Measurements from ENCODE around the gene RRAS2. TPM values are rescaled to one million over a fixed set of nuclear protein-coding genes. Genes with fewer than 3 reads are reported as not detected.
"Not testable (repeated sequence)": the region's sequence is repeated elsewhere in the genome, so short reads cannot be mapped to it uniquely, and the experiment has no call there.

The RRAS2 gene
- total and polyA plus RNA-seq, 3 donors from 2014 or later: 37.3 to 62.6 (median 57.4) TPM

- Histone ChIP-seq H3K27ac (no peak overlapping the region), H3K27me3 (no peaks in the 10 kb centered on the region), H3K36me3 (ENCODE audit: low read depth, missing control alignments) (no peaks in the 10 kb centered on the region), H3K9me3 (no peaks in the 10 kb centered on the region), H3K4me3 (peak overlapping the region; percentile 80 to 86), H3K4me1 (no peaks in the 10 kb centered on the region)
- intact Hi-C loops (cut with DNase I; ENCODE audit: low total_unique reads): no loop called here
- DNase-seq: no peak
- 38 to 70% methylated on average over 5 of the region's 5 CpGs for WGBS, 2 donors
- no peak for TF ChIP-seq POLR2A (IDR thresholded peaks at IDR 0.05)
- TF ChIP-seq CTCF (IDR thresholded peaks at IDR 0.05): no peak
Measured at GRCh38 chr11:14359501-14360031, 583 bp upstream of the RRAS2 start.

- intact Hi-C loops (cut with DNase I; ENCODE audit: low total_unique reads): no loop called here
- peak; percentile 43 for DNase-seq
Measured at GRCh38 chr11:14357881-14358728, 878 bp downstream of the RRAS2 start.

GRCh38 chr11:14356342-14356741 is 2.6 kb downstream of the RRAS2 start:
- no peaks in the 10 kb centered on the region for H3K9me3 ChIP-seq
- H3K4me1 ChIP-seq: no peaks in the 10 kb centered on the region
- no peaks in the 10 kb centered on the region for H3K27me3 ChIP-seq
- intact Hi-C loops (cut with DNase I; ENCODE audit: low total_unique reads): no loop called here
- 68 to 71% methylated on average over 2 of the region's 2 CpGs for WGBS, 2 donors
- H3K4me3 ChIP-seq: no peak overlapping the region
- DNase-seq: no peak
- TF ChIP-seq POLR2A (IDR thresholded peaks at IDR 0.05): no peak
- TF ChIP-seq CTCF (IDR thresholded peaks at IDR 0.05): no peak
- no peaks in the 10 kb centered on the region for H3K36me3 ChIP-seq (ENCODE audit: low read depth, missing control alignments)
- H3K27ac ChIP-seq: no peak overlapping the region

More at GRCh38 chr11:14357881-14358728, 878 bp downstream of the RRAS2 start:
- 1% methylated on average over 14 to 55 of the region's 73 CpGs for WGBS, 2 donors
- Histone ChIP-seq H3K27ac (peak overlapping the region; percentile 70 to 83), H3K36me3 (ENCODE audit: low read depth, missing control alignments) (no peaks in the 10 kb centered on the region), H3K27me3 (no peaks in the 10 kb centered on the region), H3K4me3 (peak overlapping the region; percentile 80 to 86), H3K9me3 (no peaks in the 10 kb centered on the region), H3K4me1 (no peaks in the 10 kb centered on the region)
- TF ChIP-seq POLR2A (IDR thresholded peaks at IDR 0.05): no peak
- TF ChIP-seq CTCF (IDR thresholded peaks at IDR 0.05): no peak

GRCh38 chr11:14354604-14355003 is 4.4 kb downstream of the RRAS2 start:
- intact Hi-C loops (cut with DNase I; ENCODE audit: low total_unique reads); H3K9me3 ChIP-seq; H3K27ac ChIP-seq; DNase-seq; H3K4me3 ChIP-seq; H3K27me3 ChIP-seq; H3K4me1 ChIP-seq; H3K36me3 ChIP-seq (ENCODE audit: low read depth, missing control alignments): not testable (repeated sequence)
- WGBS, 2 donors: 71 to 74% methylated on average over 7 of the region's 7 CpGs

- H3K27me3 ChIP-seq: no peaks in the 10 kb centered on the region
- TF ChIP-seq CTCF (IDR thresholded peaks at IDR 0.05) (no peak), POLR2A (IDR thresholded peaks at IDR 0.05) (no peak)
- no peaks in the 10 kb centered on the region for H3K36me3 ChIP-seq (ENCODE audit: low read depth, missing control alignments)
- H3K9me3 ChIP-seq: no peaks in the 10 kb centered on the region
- H3K27ac ChIP-seq: no peak overlapping the region
- intact Hi-C loops (cut with DNase I; ENCODE audit: low total_unique reads): no loop called here
- no peak overlapping the region for H3K4me3 ChIP-seq
- no peaks in the 10 kb centered on the region for H3K4me1 ChIP-seq
- 94 to 95% methylated on average over 3 of the region's 3 CpGs for WGBS, 2 donors
- no peak for DNase-seq
Measured at GRCh38 chr11:14350716-14351238, 8.2 kb downstream of the RRAS2 start.
